GM12878 (cell line): ENCODE results near the gene PLAC9. TPM values are rescaled to one million over a fixed set of nuclear protein-coding genes. Genes with fewer than 3 reads are reported as not detected.
A peak's percentile ranks its signal among the peaks of the same experiment; 100 is the strongest.

ENCODE experiments used
- ATF2 ChIP-seq: IDR thresholded peaks from 2 replicates; pipeline ENCODE4 v1.6.1; 2012; ENCODE audit warnings: low read length, inconsistent platforms
- ATF3 ChIP-seq: IDR thresholded peaks from 2 replicates; pipeline ENCODE4 v1.6.1; 2011; ENCODE audit warnings: low read depth, mild to moderate bottlenecking, low read length, moderate library complexity, borderline replicate concordance; ENCODE audit errors: extremely low read depth
- BCL11A ChIP-seq: IDR thresholded peaks from 2 replicates; pipeline ENCODE4 v1.6.1; 2011; ENCODE audit warnings: low read depth, low read length
- BHLHE40 ChIP-seq, 2 experiments: fragments of 450-650 bp in 1 of 2; IDR thresholded peaks; 2 replicates each; pipeline ENCODE4 v1.6.1; 2011 to 2017; ENCODE audit warnings: low read depth in 2 of 2, borderline replicate concordance in 1 of 2, improper control_type of control experiment in 1 of 2, low read length in 1 of 2, mild to moderate bottlenecking in 1 of 2
- CREB1 ChIP-seq: IDR thresholded peaks from 2 replicates; pipeline ENCODE4 v1.6.1; 2012; ENCODE audit warnings: low read depth, mild to moderate bottlenecking, inconsistent platforms
- FOXK2 ChIP-seq: fragments of 450-650 bp; IDR thresholded peaks from 2 replicates; pipeline ENCODE4 v1.6.1; 2017; ENCODE audit warnings: mild to moderate bottlenecking, moderate library complexity
- IKZF2 ChIP-seq, 2 experiments: fragments of 450-650 bp; IDR thresholded peaks; 2 replicates each; pipeline ENCODE4 v1.6.1; 2017; ENCODE audit warnings: mild to moderate bottlenecking in 2 of 2, moderate library complexity in 2 of 2
- MYB ChIP-seq: fragments of 150-350 bp; IDR thresholded peaks from 2 replicates; pipeline ENCODE4 v1.6.1; 2014; ENCODE audit warnings: mild to moderate bottlenecking, low read depth, low read length, borderline replicate concordance
- NFXL1 ChIP-seq: fragments of 450-650 bp; IDR thresholded peaks from 2 replicates; pipeline ENCODE4 v1.6.1; 2017; ENCODE audit warnings: antibody characterized with exemption, mild to moderate bottlenecking, borderline replicate concordance
- NR2C1 ChIP-seq: fragments of 450-650 bp; IDR thresholded peaks from 2 replicates; pipeline ENCODE4 v1.6.1; 2017; ENCODE audit warnings: antibody characterized with exemption, mild to moderate bottlenecking, moderate library complexity
- PML ChIP-seq: IDR thresholded peaks from 2 replicates; pipeline ENCODE4 v1.6.1; 2012; ENCODE audit warnings: low read length, inconsistent platforms
- POLR2AphosphoS5 ChIP-seq: IDR thresholded peaks from 2 replicates; pipeline ENCODE4 v1.6.1; 2011; ENCODE audit warnings: mild to moderate bottlenecking, low read length, inconsistent platforms
- RELB ChIP-seq: fragments of 450-650 bp; IDR thresholded peaks from 2 replicates; pipeline ENCODE4 v1.6.1; 2017; ENCODE audit warnings: low read depth, mild to moderate bottlenecking, moderate library complexity
- SKIL ChIP-seq: fragments of 450-650 bp; IDR thresholded peaks from 2 replicates; pipeline ENCODE4 v1.6.1; 2017; ENCODE audit warnings: mild to moderate bottlenecking, low read depth, inconsistent platforms; ENCODE audit not compliant: poor library complexity, severe bottlenecking
- SRF ChIP-seq, 2 experiments: IDR thresholded peaks; 2 replicates each; pipeline ENCODE4 v1.6.1; 2011; ENCODE audit warnings: low read depth in 2 of 2, low read length in 2 of 2, mild to moderate bottlenecking in 1 of 2, moderate library complexity in 1 of 2
- SUPT20H ChIP-seq: IDR thresholded peaks from 2 replicates; pipeline ENCODE4 v1.6.1; 2011; ENCODE audit warnings: low read depth, mild to moderate bottlenecking, low read length, moderate library complexity, borderline replicate concordance; ENCODE audit not compliant: control insufficient read depth
- TCF12 ChIP-seq: IDR thresholded peaks from 2 replicates; pipeline ENCODE4 v1.6.1; 2011; ENCODE audit warnings: low read depth, mild to moderate bottlenecking, low read length
- ZNF274 ChIP-seq: IDR thresholded peaks from one replicate; pipeline ENCODE4 v1.8.0; 2011; ENCODE audit not compliant: insufficient read length, insufficient read depth
- ZNF687 ChIP-seq: fragments of 450-650 bp; IDR thresholded peaks from 2 replicates; pipeline ENCODE4 v1.6.1; 2017; ENCODE audit warnings: mild to moderate bottlenecking, moderate library complexity
- polyA plus RNA-seq, 11 experiments: library from polyadenylated mRNA; depleted of rRNA in 4 of 11; unstranded in 6 of 11; stranded (reverse) in 5 of 11; fragments of >200 nt; fragmentation: Nextera tagmentation in 4 of 11; fragmentation: Illumina TruSeq in 1 of 11; extraction: Ambion mirVana in 4 of 11; extraction: Trizol in 1 of 11; gene quantifications; 1 replicate in 1 of 11; 2 replicates in 10 of 11; pipeline versions ENCODE4 v1.2.1 to v1.2.3, GENCODE V29; 2011 to 2016; ENCODE audit warnings: inconsistent platforms in 2 of 11, missing spikeins in 2 of 11, low read depth in 1 of 11
- total RNA-seq, 4 experiments: library from RNA; depleted of rRNA in 3 of 4; stranded (reverse); fragments of >200 nt in 3 of 4; fragmentation: Illumina TruSeq in 1 of 4; extraction: Trizol in 1 of 4; gene quantifications; 2 replicates each; pipeline versions ENCODE4 v1.2.1 to v1.2.3, GENCODE V29; 2013 to 2021

PLAC9 gene
- total and polyA plus RNA-seq, 10 of the 15 experiments (the other 5 are each of a cell fraction or from before 2014, with no cell fraction given): not detected

GRCh38 chr10:80187465-80188409, 55.2 kb downstream of the PLAC9 start (continued):
- TF ChIP-seq SKIL (peak; percentile 19), ZNF274 (no peak), SUPT20H (no peak), TCF12 (0 out of 2 replicates have a peak, but pooled peaks have one; percentile 22), MYB (no peak), ZNF687 (peak; percentile 42), NR2C1 (no peak), RELB (peak; percentile 72), FOXK2 (peak; percentile 84), IKZF2 (IDR thresholded peaks at IDR 0.05) (peak; percentile 46 to 56), BCL11A (peak; percentile 62; the same call in 1 of the 2 replicates), CREB1 (peak; percentile 55; the same call in 1 of the 2 replicates), ATF3 (no peak), SRF (IDR thresholded peaks at IDR 0.05; ENCODE audit: low read depth in 2 of 2, low read length in 2 of 2) (peak; percentile 36 to 92; a peak in 3 of 4 replicates), NFXL1 (no peak), ATF2 (0 out of 2 replicates have a peak, but pooled peaks have one; percentile 27), BHLHE40 (IDR thresholded peaks at IDR 0.05; ENCODE audit: borderline replicate concordance in 1 of 2, low read depth in 2 of 2, low read length in 1 of 2) (peak; percentile 87 to 89; a peak in 3 of 4 replicates), POLR2AphosphoS5 (no peak), PML (0 out of 2 replicates have a peak, but pooled peaks have one; percentile 46)
